ENCODE measurements around the gene GUK1. TPM values are rescaled to one million over a fixed set of nuclear protein-coding genes. Genes with fewer than 3 reads are reported as not detected.

Gene GUK1
- total and polyA plus RNA-seq, 2 of the 8 experiments (the other 6 are each of a cell fraction or from before 2014, with no cell fraction given): 68.5 to 183 TPM

DNA sequence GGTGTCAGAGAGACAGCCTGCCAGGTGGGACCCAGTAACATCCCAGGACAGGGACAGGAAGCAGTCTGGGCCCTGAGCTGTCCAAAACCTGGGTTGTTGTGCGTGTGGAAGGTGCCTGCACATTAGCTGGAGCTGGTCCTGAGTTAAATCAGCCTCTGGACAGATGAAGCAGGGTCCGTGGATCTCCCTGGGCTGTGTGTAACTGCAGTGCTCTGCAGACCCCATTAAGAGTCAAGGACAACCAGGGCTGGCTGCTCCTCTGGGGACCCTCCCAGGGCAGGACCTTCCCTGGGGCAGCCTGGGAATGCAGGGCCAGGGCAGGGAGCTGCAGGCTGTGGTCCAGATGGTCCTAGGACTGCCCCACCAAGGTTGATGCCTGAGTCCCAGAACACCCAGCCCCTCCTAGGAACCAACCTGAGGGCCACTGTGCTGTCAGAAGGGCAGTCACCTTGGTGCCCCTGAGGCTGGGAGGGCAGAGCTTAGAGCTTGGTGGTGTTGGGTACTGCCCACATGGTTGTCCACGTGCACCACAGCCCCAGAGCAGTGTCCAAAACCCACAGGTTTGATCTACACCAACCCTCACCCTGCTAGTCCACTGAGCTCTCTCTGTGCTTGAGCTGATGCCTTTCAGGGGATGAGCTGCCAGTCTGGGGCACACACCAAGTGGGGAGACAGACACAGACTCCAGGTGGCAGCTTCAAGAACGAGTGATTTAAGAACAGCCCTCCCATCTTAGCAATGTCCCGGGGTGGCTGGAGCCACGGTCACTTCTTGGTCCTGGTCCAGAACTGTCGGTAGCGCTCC lies 33.9 kb upstream of the GUK1 start:
- no peak overlapping the region for H2BK5ac ChIP-seq (ENCODE audit: low read depth, low read length)
- peaks cover 0 to 6% (median 5%) of the 10 kb centered on the region in 4 experiments; a peak in 2 of 7 replicates for H3K27me3 ChIP-seq (replicated peaks in 1 of 4; ENCODE audit: control insufficient read depth in 3 of 4, extremely low read depth in 1 of 4, insufficient read depth in 3 of 4, low read length in 3 of 4)
- no peak overlapping the region for H4K91ac ChIP-seq (replicated peaks; ENCODE audit: insufficient read length, low read length)
- peaks cover 0 to 7% (median 2%) of the 10 kb centered on the region in 4 experiments; a peak in 6 of 7 replicates for H3K4me1 ChIP-seq (replicated peaks in 1 of 4; ENCODE audit: control insufficient read depth in 3 of 4, insufficient read depth in 4 of 4, low read length in 3 of 4)
- H3K14ac ChIP-seq (ENCODE audit: insufficient read length): no peak overlapping the region
- no peak overlapping the region for H4K8ac ChIP-seq (ENCODE audit: extremely low read depth, insufficient read depth, low read length)
- no peak overlapping the region for H2AFZ ChIP-seq (ENCODE audit: low read length)
- H3K79me1 ChIP-seq (ENCODE audit: low read depth, low read length): peaks cover 15% of the 10 kb centered on the region; the same call in 1 of the 2 replicates
- CTCF ChIA-PET (ENCODE audit: partially characterized antibody): interaction anchor here (0.6 to 1.8 kb wide), 6 partner anchors 46 to 389 kb away, joined by 3 to 8 read pairs (median 3); no protein-coding TSS in a partner anchor
- H2AK5ac ChIP-seq (ENCODE audit: low read depth, low read length): no peak overlapping the region
- peaks cover 14% of the 10 kb centered on the region; the same call in 1 of the 2 replicates for H3K23me2 ChIP-seq (ENCODE audit: low read depth, low read length)
- no peak overlapping the region for H3K56ac ChIP-seq (replicated peaks; ENCODE audit: insufficient read length, low read depth, low read length)
- TF ChIP-seq POLR2A (IDR thresholded peaks at IDR 0.05; ENCODE audit: control extremely low read depth in 1 of 2, low read depth in 2 of 2, low read length in 2 of 2) (peak in 1 of 2 experiments; percentile 29; a peak in 1 of 3 replicates), RAD21 (IDR thresholded peaks at IDR 0.05 in 1 of 2, conservative IDR thresholded peaks at IDR 0.05 in 1 of 2; ENCODE audit: low read depth in 2 of 2, low read length in 2 of 2) (no peak)
- H3K36me3 ChIP-seq (ENCODE audit: control insufficient read depth in 2 of 4, insufficient read depth in 4 of 4, low read length in 3 of 4): peaks cover 3 to 16% (median 8%) of the 10 kb centered on the region in 4 experiments; a peak in 5 of 8 replicates
- H3K18ac ChIP-seq (ENCODE audit: extremely low read depth, low read length): no peak overlapping the region
- no peak overlapping the region for H3K27ac ChIP-seq (ENCODE audit: low read depth, low read length)
- no peak overlapping the region for H3K4me3 ChIP-seq (ENCODE audit: extremely low read depth in 1 of 4, insufficient read depth in 2 of 4, low read depth in 3 of 4, low read length in 4 of 4)
- peaks cover 3 to 8% of the 10 kb centered on the region in 2 experiments; a peak in 2 of 4 replicates for H3K79me2 ChIP-seq (ENCODE audit: control insufficient read depth in 1 of 2, insufficient read depth in 2 of 2, low read length in 2 of 2)
- H2BK20ac ChIP-seq (ENCODE audit: low read length): no peak overlapping the region
- no peak overlapping the region for H2BK120ac ChIP-seq (replicated peaks; ENCODE audit: low read depth, low read length)
- no peak overlapping the region for H2BK15ac ChIP-seq (ENCODE audit: low read length)
- no peak overlapping the region for H3K4ac ChIP-seq (replicated peaks; ENCODE audit: insufficient read length, low read depth, low read length)
- no peak overlapping the region for H2BK12ac ChIP-seq (ENCODE audit: low read depth, low read length)
- H3K9me3 ChIP-seq (ENCODE audit: insufficient read depth in 2 of 2, low read depth in 1 of 2, low read length in 1 of 2): no peaks in the 10 kb centered on the region
- DNase-seq (ENCODE audit: low read depth in 1 of 2, low spot score in 2 of 2) (no peak), FAIRE-seq (no peak)
- H3K23ac ChIP-seq (ENCODE audit: insufficient read length): no peak overlapping the region
- no peak overlapping the region for H4K5ac ChIP-seq (ENCODE audit: insufficient read length, low read depth, low read length)
- POLR2A ChIA-PET (ENCODE audit: partially characterized antibody): interaction anchor here (0.8 to 2.1 kb wide), 4 partner anchors 14 to 351 kb away, joined by 3 to 7 read pairs (median 4); a partner anchor contains a TSS
- 89% methylated on average over 8 of the region's 8 CpGs; no CpG with 5 or more reads in 1 of the 2 experiments for WGBS, 2 experiments (ENCODE audit: extremely low coverage in 1 of 2, insufficient coverage in 1 of 2, insufficient read length in 1 of 2, insufficient replicate concordance in 2 of 2, low coverage in 1 of 2, low lambda C conversion rate in 2 of 2, missing lambda C conversion rate in 1 of 2)
- H3K4me2 ChIP-seq (ENCODE audit: insufficient read depth in 1 of 2, low read depth in 2 of 2, low read length in 2 of 2): no peak overlapping the region
- H3K9ac ChIP-seq (replicated peaks in 1 of 4; ENCODE audit: extremely low read depth in 1 of 4, low read depth in 3 of 4, low read length in 3 of 4): no peak overlapping the region
- H4K20me1 ChIP-seq (replicated peaks in 1 of 2; ENCODE audit: control insufficient read depth in 1 of 2, insufficient read depth in 2 of 2, low read length in 2 of 2): peaks cover 0 to 17% of the 10 kb centered on the region in 2 experiments
